GM19023 (cell line): Measurements from ENCODE around the gene NR6A1.

Experiments used
- ATAC-seq: cut with Tn5 transposase; IDR thresholded peaks from one replicate; pipeline ENCODE4 v1.9.1; 2021; ENCODE audit warnings: mild to moderate bottlenecking, moderate library complexity; ENCODE audit not compliant: unreplicated experiment

NR6A1 gene

GRCh38 chr9:124594225-124594624 lies 176.9 kb downstream of the NR6A1 start:
- ATAC-seq, result no peak

- no peak for ATAC-seq
Measured at GRCh38 chr9:124593651-124594058, 177.5 kb downstream of the NR6A1 start.

GRCh38 chr9:124593200-124593599 lies 177.9 kb downstream of the NR6A1 start:
- no peak for ATAC-seq

GRCh38 chr9:124590889-124591641 lies 180.0 kb downstream of the NR6A1 start:
- ATAC-seq, result no peak

- no peak for ATAC-seq
Measured at GRCh38 chr9:124584631-124585030, 186.5 kb downstream of the NR6A1 start.

GRCh38 chr9:124583134-124583533 lies 188.0 kb downstream of the NR6A1 start:
- ATAC-seq, result no peak

- no peak for ATAC-seq
Measured at GRCh38 chr9:124580186-124580585, 190.9 kb downstream of the NR6A1 start.

GRCh38 chr9:124576751-124577150 lies 194.4 kb downstream of the NR6A1 start:
- ATAC-seq, result no peak

- ATAC-seq, result no peak
Measured at GRCh38 chr9:124574534-124575375, 196.4 kb downstream of the NR6A1 start.

GRCh38 chr9:124570942-124571666 lies 200.0 kb downstream of the NR6A1 start:
- no peak for ATAC-seq

- no peak for ATAC-seq
Measured at GRCh38 chr9:124569942-124570341, 201.2 kb downstream of the NR6A1 start.

- ATAC-seq, result no peak
Measured at GRCh38 chr9:124567362-124567761, 203.7 kb downstream of the NR6A1 start.

GRCh38 chr9:124562328-124562727 lies 208.8 kb downstream of the NR6A1 start:
- ATAC-seq, result no peak

GRCh38 chr9:124559871-124560270 lies 211.2 kb downstream of the NR6A1 start:
- ATAC-seq, result no peak

- no peak for ATAC-seq
Measured at GRCh38 chr9:124558777-124559470, 212.2 kb downstream of the NR6A1 start.

- ATAC-seq, result no peak
Measured at GRCh38 chr9:124557895-124558294, 213.2 kb downstream of the NR6A1 start.

GRCh38 chr9:124555043-124555442 lies 216.1 kb downstream of the NR6A1 start:
- ATAC-seq, result no peak

- ATAC-seq, result no peak
Measured at GRCh38 chr9:124553738-124554137, 217.4 kb downstream of the NR6A1 start.

- ATAC-seq, result no peak
Measured at GRCh38 chr9:124552273-124552605, 218.9 kb downstream of the NR6A1 start.

- ATAC-seq, result no peak
Measured at GRCh38 chr9:124551472-124552272, 219.4 kb downstream of the NR6A1 start.
